Small intestine (tissue), 7 donors: ENCODE results near the gene PRKN. TPM values are rescaled to one million over a fixed set of nuclear protein-coding genes. Genes with fewer than 3 reads are reported as not detected.
A peak's percentile ranks its signal among the peaks of the same experiment; 100 is the strongest.
"Not testable (repeated sequence)": the region's sequence is repeated elsewhere in the genome, so short reads cannot be mapped to it uniquely, and the experiment has no call there.

ENCODE experiments used
- DNase-seq, 2 donors: peaks; one replicate each; pipeline versions ENCODE4 v3.0.0 to v3.0.0-alpha.2; 2013
- FAIRE-seq: peaks from 2 replicates; lab custom pipeline; 2012; peaks lifted over from hg19 to GRCh38; lab: Jason Lieb, UNC
- H3K27ac ChIP-seq, 3 donors: one replicate each; pipeline ENCODE4 v1.5.1; 2013; ENCODE audit warnings: low read length in 2 of 3, mild to moderate bottlenecking in 2 of 3, control low read depth in 1 of 3, inconsistent platforms in 1 of 3, low read depth in 1 of 3, moderate library complexity in 1 of 3
- H3K27me3 ChIP-seq, 3 donors: one replicate each; pipeline ENCODE4 v1.6.1; 2013; ENCODE audit warnings: low read length in 3 of 3, inconsistent platforms in 1 of 3; ENCODE audit not compliant: control insufficient read depth in 3 of 3, insufficient read depth in 3 of 3
- H3K36me3 ChIP-seq, 3 donors: one replicate each; pipeline ENCODE4 v1.6.1; 2013; ENCODE audit warnings: low read length in 3 of 3, inconsistent platforms in 1 of 3, low read depth in 1 of 3, mild to moderate bottlenecking in 1 of 3, moderate library complexity in 1 of 3; ENCODE audit not compliant: control insufficient read depth in 3 of 3, insufficient read depth in 2 of 3
- H3K4me1 ChIP-seq, 3 donors: one replicate each; pipeline ENCODE4 v1.6.1; 2013; ENCODE audit warnings: low read length in 2 of 3, inconsistent platforms in 1 of 3, low read depth in 1 of 3, mild to moderate bottlenecking in 1 of 3, moderate library complexity in 1 of 3; ENCODE audit not compliant: control insufficient read depth in 3 of 3, insufficient read depth in 2 of 3
- H3K4me3 ChIP-seq, 3 donors: one replicate each; pipeline ENCODE4 v1.5.1; 2013; ENCODE audit warnings: low read length in 3 of 3, control low read depth in 1 of 3, inconsistent platforms in 1 of 3, low read depth in 1 of 3, mild to moderate bottlenecking in 1 of 3, moderate library complexity in 1 of 3
- H3K9me3 ChIP-seq, 2 donors: one replicate each; pipeline ENCODE4 v1.6.1; 2013; ENCODE audit warnings: low read depth in 1 of 2, low read length in 1 of 2; ENCODE audit not compliant: control insufficient read depth in 2 of 2, insufficient read depth in 1 of 2
- WGBS, 3 donors: extraction: QIAGEN DNeasy Blood & Tissue Kit; methylation state at CpG; one replicate each; pipeline ENCODE4 v1.1.7; 2013; 5-methylcytosine and 5-hydroxymethylcytosine counted together
- polyA plus RNA-seq, 4 donors: library from polyadenylated mRNA; stranded (reverse) in 3 of 4; unstranded in 1 of 4; fragments of 200-250 nt in 3 of 4; fragments of 120-200 nt in 1 of 4; gene quantifications; one replicate each; pipeline versions ENCODE4 v1.2.1 to v1.2.3, GENCODE V29; 2013
- donor health status: healthy with polysubstance abuse.
- donor health status: control.
- donor health status: control.
- donor health status: Bipolar disorder and iron deficiency.
- donor health status: healthy.

PRKN gene
- polyA plus RNA-seq, 4 donors: 0.27 to 2.3 (median 1.0) TPM

DNA sequence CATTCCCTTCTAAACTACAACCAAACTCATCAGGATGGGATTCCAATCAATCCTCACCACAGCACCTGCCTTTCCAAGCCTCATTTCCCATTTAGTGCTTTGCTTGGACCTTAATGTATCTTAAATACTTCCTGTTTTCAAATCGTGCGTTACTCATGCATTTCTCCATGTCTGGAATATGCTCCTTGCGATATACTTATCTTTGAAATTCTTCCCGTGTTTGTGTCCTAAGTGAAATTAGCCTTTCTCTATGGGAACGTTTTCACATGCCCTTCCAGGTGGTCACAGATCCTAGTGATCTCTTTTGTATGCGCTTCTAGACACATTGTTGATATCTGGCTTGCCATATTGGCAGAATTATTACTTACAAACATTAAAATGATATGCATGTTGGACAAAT, 833.1 kb downstream of the PRKN start:
- Histone ChIP-seq H3K9me3 (no peaks in the 10 kb centered on the region), H3K27ac (no peak overlapping the region), H3K36me3 (no peaks in the 10 kb centered on the region), H3K4me1 (no peaks in the 10 kb centered on the region), H3K27me3 (no peaks in the 10 kb centered on the region), H3K4me3 (no peak overlapping the region)
- FAIRE-seq: no peak
- WGBS, 3 donors: 61 to 80% (median 76%) methylated on average over 6 of the region's 6 CpGs
- no peak for DNase-seq

DNA sequence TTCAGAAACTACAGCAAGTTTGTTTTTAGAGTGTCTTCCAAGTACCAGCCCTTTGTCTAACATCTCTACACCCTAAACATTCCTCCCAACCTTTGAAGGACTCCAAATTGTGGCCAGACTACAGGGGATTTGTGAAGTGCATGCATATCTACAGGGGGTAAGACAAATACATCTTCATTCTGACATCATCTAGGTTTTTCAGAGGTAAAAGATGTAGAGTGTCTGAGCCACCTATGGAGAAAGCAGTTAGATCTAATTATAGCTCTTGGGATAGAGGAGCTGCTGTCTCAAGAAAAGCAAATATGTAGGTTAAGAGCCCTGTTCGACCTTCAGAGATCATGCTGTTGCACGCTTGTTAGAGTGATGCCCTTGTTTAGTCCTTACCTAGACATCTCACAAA, 836.0 kb downstream of the PRKN start:
- Histone ChIP-seq H3K36me3 (no peaks in the 10 kb centered on the region), H3K27ac (no peak overlapping the region), H3K9me3 (no peaks in the 10 kb centered on the region), H3K4me1 (no peaks in the 10 kb centered on the region), H3K4me3 (no peak overlapping the region), H3K27me3 (no peaks in the 10 kb centered on the region)
- no peak for FAIRE-seq
- WGBS, 3 donors: 71 to 76% (median 74%) methylated on average over 2 of the region's 2 CpGs
- DNase-seq: no peak

DNA sequence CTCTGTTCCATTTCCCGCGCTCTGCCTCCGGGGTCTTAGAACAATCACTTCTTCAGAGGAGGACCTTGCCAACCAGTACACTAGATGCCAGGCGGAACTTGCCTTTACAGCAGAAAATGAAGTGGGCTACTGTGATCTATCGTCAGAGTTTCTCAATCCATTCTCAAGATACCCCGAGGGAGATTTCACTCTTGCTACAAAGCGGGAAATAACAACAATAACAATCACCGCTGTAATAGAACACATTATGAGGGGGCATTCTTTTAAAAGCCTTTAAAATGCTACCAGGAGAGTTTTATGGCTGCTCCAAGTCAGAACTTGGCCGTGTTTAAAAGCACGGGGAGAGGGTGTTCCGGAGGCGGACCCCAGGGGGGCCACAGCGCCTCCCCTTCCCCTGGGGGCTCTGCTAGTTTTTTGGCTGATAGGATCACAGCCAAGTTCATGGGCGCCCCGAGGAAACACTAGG, 836.7 kb downstream of the PRKN start:
- DNase-seq: no peak
- WGBS, 3 donors: 73 to 84% (median 77%) methylated on average over 15 of the region's 15 CpGs
- no peak overlapping the region for H3K4me3 ChIP-seq
- no peaks in the 10 kb centered on the region for H3K36me3 ChIP-seq
- H3K27ac ChIP-seq: no peak overlapping the region
- H3K27me3 ChIP-seq: no peaks in the 10 kb centered on the region
- FAIRE-seq: no peak
- no peaks in the 10 kb centered on the region for H3K4me1 ChIP-seq
- H3K9me3 ChIP-seq: no peaks in the 10 kb centered on the region

DNA sequence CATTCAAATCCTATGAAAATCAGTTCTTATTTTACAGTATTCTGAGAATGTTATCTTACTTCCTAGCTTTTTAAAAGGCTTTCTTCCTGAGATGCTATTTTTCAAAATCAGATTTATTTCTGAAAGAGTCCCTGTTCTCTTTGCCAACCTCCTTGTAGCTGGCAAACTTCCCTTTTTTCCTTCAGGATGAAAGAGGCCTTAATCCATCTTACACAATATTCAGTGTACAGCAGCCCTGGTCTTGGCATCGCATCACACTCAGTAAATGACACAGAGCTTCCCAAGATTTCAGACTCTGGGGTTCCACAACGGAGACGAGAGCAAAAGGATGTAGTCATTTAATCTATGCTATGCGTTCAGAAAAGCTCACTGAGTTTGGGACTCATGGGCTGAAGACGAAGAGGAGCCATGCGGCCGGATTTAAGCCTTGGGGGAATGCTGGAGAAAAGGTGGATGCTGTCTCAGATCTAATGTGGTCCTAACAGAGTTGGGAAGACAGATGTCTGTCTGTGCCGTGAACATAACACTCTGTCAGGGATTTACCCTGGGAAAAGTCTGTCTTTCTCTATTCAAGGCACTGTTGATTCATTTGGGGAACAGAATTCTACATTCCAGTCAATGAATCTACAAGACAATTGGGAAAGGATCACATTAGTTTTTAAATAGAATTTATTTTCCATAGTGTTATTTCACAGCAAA, 837.3 kb downstream of the PRKN start:
- no peak overlapping the region for H3K4me3 ChIP-seq
- no peaks in the 10 kb centered on the region for H3K27me3 ChIP-seq
- H3K4me1 ChIP-seq: no peaks in the 10 kb centered on the region
- WGBS, 3 donors: 65 to 87% (median 82%) methylated on average over 8 of the region's 8 CpGs
- H3K9me3 ChIP-seq: no peaks in the 10 kb centered on the region
- H3K36me3 ChIP-seq: no peaks in the 10 kb centered on the region
- DNase-seq (no peak), FAIRE-seq (no peak)
- no peak overlapping the region for H3K27ac ChIP-seq

DNA sequence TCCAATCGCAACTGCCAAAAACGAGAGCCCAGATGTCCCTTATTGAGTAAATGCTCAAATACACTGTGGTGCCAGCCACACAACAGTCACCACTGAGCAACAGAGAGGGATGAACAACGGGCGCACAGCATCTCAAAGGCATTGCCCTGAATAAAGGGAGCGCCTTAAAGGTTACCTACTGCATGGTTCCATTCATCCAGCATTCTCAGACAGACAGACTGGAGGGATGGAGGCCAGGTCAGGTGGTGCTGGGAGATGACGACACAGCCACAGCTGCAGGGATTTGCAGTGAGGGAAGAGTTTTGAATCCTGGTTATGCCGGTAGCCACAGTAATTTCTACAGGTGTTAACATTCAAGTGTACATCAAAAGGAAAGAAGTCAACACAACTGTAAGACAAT, 838.2 kb downstream of the PRKN start:
- no peak for FAIRE-seq
- H3K36me3 ChIP-seq: no peaks in the 10 kb centered on the region
- no peaks in the 10 kb centered on the region for H3K4me1 ChIP-seq
- no peak for DNase-seq
- H3K9me3 ChIP-seq: no peaks in the 10 kb centered on the region
- H3K27ac ChIP-seq: no peak overlapping the region
- no peak overlapping the region for H3K4me3 ChIP-seq
- WGBS, 3 donors: 74 to 84% (median 77%) methylated on average over 7 of the region's 7 CpGs
- no peaks in the 10 kb centered on the region for H3K27me3 ChIP-seq

DNA sequence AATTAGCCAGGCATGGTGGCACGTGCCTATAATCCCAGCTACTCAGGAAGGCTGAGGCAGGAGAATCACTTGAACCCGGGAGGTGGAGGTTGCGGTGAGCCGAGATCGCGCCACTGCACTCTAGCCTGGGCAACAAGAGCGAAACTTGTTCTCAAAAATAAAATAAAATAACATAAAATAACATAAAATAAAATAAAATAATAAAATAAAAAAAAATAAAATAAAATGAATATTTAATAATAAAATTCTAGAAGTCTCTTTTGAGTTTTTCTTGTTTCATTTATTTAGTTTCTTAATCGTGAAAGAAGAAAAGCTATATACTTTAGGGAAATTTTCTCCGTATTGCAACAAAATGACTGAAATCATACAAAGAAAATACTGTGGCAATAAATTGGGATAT, 841.0 kb downstream of the PRKN start:
- H3K27me3 ChIP-seq, H3K27ac ChIP-seq, DNase-seq, H3K36me3 ChIP-seq, H3K4me1 ChIP-seq, H3K4me3 ChIP-seq, H3K9me3 ChIP-seq, FAIRE-seq: not testable (repeated sequence)
- WGBS, 3 donors: 93 to 95% (median 94%) methylated on average over 9 of the region's 9 CpGs

DNA sequence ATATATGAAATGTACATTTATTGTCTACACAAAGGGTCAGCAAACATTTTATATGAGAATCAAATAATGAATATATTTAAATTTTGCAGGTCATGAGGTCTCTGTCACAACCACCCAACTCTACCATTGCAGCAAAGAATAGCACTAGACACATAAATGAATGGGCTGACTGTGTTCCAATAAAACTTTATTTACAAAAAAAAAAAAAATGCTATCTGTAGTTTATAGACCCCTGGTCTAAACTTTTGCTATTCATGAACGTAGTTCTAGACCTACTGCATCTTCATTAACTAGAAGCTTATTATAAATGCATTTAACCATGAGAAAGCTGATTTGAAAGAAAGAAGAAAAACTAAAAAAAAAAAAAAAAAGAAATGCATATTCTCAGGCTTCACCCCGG, 842.8 kb downstream of the PRKN start:
- Histone ChIP-seq H3K4me3 (no peak overlapping the region), H3K9me3 (no peaks in the 10 kb centered on the region), H3K36me3 (no peaks in the 10 kb centered on the region), H3K27ac (no peak overlapping the region), H3K4me1 (no peaks in the 10 kb centered on the region), H3K27me3 (no peaks in the 10 kb centered on the region)
- 47 to 82% (median 60%) methylated on average over 2 of the region's 2 CpGs for WGBS, 3 donors
- FAIRE-seq (no peak), DNase-seq (no peak)

DNA sequence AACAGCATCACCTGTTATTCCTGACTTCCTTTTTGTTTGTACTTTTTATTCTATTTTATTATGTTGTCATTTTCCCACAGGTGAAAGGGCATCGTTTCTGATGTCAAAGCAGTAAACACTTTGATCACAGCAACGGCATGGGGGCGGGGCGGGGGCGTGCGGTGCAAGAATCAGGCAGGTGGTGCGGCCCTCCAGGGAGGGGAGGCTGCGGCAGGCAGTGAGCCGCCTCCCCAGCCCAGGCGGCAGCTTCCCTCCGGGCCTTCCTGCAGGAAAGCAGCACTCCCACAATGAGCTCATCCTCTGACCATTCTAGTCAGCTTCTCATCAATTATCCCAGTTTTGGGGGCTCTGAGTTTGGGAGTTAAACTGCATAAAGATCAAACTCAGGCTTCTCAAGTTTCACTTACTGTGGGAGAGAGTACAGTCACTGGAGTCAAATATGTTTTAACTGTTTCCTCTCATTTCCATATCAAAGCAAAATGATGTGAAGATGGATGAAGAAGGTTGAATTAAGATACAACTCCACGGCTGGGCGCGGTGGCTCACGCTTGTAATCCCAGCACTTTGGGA, 845.3 kb downstream of the PRKN start:
- Histone ChIP-seq H3K4me3 (no peak overlapping the region), H3K27ac (no peak overlapping the region), H3K27me3 (no peaks in the 10 kb centered on the region), H3K4me1 (no peaks in the 10 kb centered on the region), H3K36me3 (no peaks in the 10 kb centered on the region), H3K9me3 (peaks cover 0 to 6% of the 10 kb centered on the region in 2 donors)
- FAIRE-seq (no peak), DNase-seq (peak in 1 of 2 donors; percentile 1)
- WGBS, 3 donors: 28 to 66% (median 61%) methylated on average over 15 of the region's 15 CpGs
